ENCODE data around the gene PRR36. TPM values are rescaled to one million over a fixed set of nuclear protein-coding genes. Genes with fewer than 3 reads are reported as not detected.

PRR36 gene
- total RNA-seq, 8 experiments from 2014 or later: 0.27 to 6.4 (median 1.3) TPM

DNA sequence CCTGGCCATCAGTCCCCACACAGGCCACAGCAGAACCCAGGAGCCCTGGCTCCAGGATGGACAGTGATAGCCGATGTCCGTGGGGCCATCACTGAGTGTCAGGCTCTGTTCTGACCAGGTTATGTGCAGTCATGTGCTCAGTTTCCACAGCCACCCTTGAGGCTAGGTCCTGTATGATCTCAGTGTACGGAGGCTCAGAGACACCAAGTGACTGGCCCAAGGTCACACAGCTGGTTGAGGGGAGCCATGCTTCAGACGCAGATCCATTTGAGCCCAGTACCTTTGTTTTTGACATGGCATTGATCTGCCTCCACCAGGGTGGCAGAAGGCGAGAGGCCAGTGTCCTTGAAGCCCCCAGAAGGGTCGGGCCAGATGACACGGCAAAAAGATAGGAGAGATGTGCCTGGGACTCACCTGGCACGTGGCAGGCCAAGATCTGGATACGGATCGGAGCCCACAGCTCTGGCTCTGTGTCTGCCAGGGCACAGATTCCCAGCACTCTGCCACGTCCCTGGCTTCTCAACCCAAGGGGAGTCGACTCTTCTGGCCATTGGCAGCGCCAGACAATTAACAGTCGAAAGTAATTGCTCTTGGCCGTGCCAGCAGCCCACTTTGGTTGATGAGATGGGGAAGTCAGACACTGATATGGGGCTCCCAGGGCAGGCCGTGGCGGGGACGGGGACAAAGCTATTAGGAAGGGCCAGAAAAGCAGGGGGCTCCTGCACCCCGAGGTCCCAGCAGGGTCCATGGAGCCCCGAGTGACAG lies 28.6 kb downstream of the PRR36 start:
- in situ Hi-C loops (cut with MboI; ENCODE audit: low pct_unique_long_range_greater_than_20kb in 2 of 9, low sequenced_read_pairs in 9 of 9, unreplicated experiment in 9 of 9): no loop called here
- H3K4me1 ChIP-seq (replicated peaks in 1 of 2): peaks cover 2 to 5% of the 10 kb centered on the region in 2 donors
- no peak overlapping the region for H3K4me3 ChIP-seq
- H3K27ac ChIP-seq: no peak overlapping the region
- 40 to 90% (median 80%) methylated on average over 1 to 7 of the region's 20 CpGs; no CpG with 5 or more reads in 3 of the 10 experiments for WGBS, 10 experiments
- no peak for ATAC-seq (replicated peaks in 6 of 8)

GRCh38 chr19:7844951-7845350 lies 29.2 kb downstream of the PRR36 start:
- WGBS, 10 experiments: 64 to 82% methylated on average over 2 to 3 of the region's 10 CpGs; no CpG with 5 or more reads in 8 of the 10 experiments
- no peak overlapping the region for H3K4me3 ChIP-seq
- H3K27ac ChIP-seq: no peak overlapping the region
- ATAC-seq (replicated peaks in 6 of 8): no peak
- in situ Hi-C loops (cut with MboI; ENCODE audit: low pct_unique_long_range_greater_than_20kb in 2 of 9, low sequenced_read_pairs in 9 of 9, unreplicated experiment in 9 of 9): no loop called here
- peaks cover 0 to 2% of the 10 kb centered on the region in 2 donors for H3K4me1 ChIP-seq (replicated peaks in 1 of 2)

DNA sequence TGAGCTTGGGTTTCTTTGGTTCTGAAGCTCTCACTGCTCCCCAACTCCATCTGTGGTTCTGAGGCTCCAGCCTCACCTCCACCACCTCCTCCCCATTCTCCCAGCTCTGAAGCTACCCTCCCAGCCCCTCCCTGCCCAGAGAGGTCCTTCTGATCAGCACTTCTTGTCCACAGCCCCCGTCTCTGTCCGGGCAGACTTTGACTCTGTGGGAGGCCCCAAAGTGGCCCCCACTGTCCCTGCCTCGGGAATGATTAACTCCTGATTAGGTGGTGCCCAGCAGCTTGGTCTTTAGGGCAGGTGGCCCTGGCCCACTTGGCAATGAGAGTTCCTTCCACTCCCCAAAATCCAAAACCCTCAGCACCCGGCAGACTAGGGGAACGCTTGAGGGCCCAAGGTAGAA lies 29.8 kb downstream of the PRR36 start:
- in situ Hi-C loops (cut with MboI; ENCODE audit: low pct_unique_long_range_greater_than_20kb in 2 of 9, low sequenced_read_pairs in 9 of 9, unreplicated experiment in 9 of 9): no loop called here
- H3K4me1 ChIP-seq (replicated peaks in 1 of 2): no peaks in the 10 kb centered on the region
- no peak overlapping the region for H3K4me3 ChIP-seq
- no peak for ATAC-seq (replicated peaks in 6 of 8)
- H3K27ac ChIP-seq: no peak overlapping the region
- 47% methylated on average over 3 of the region's 5 CpGs; no CpG with 5 or more reads in 9 of the 10 experiments for WGBS, 10 experiments

DNA sequence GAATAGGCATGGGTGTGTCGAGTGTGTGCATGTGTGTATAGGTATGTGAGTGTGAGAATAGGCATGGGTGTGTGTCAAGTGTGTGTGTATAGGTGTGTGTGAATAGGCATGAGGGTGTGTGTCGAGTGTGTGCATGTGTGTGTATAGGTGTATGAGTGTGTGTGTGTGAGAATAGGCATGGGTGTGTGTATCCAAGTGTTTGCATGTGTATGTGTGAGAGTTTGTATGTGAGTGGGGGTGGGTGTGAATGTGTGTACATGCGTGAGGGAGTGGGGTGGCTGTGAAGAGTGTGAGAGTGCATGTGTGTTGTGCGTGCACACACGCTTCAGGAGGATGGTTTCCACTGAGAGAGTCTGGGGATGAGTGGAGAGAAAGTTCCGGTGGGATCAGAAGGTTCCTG lies 30.7 kb downstream of the PRR36 start:
- ATAC-seq (replicated peaks in 6 of 8): no peak
- in situ Hi-C loops (cut with MboI; ENCODE audit: low pct_unique_long_range_greater_than_20kb in 2 of 9, low sequenced_read_pairs in 9 of 9, unreplicated experiment in 9 of 9): no loop called here
- H3K27ac ChIP-seq: no peak overlapping the region
- WGBS, 10 experiments: 73 to 100% (median 93%) methylated on average over 1 to 5 of the region's 6 CpGs; no CpG with 5 or more reads in 3 of the 10 experiments
- H3K4me1 ChIP-seq (replicated peaks in 1 of 2): no peaks in the 10 kb centered on the region
- H3K4me3 ChIP-seq: no peak overlapping the region

- ATAC-seq (replicated peaks in 6 of 8): no peak
- in situ Hi-C loops (cut with MboI; ENCODE audit: low pct_unique_long_range_greater_than_20kb in 2 of 9, low sequenced_read_pairs in 9 of 9, unreplicated experiment in 9 of 9): no loop called here
- no peak overlapping the region for H3K4me3 ChIP-seq
- no peaks in the 10 kb centered on the region for H3K4me1 ChIP-seq (replicated peaks in 1 of 2)
- 67 to 100% (median 84%) methylated on average over 1 to 9 of the region's 12 CpGs; no CpG with 5 or more reads in 2 of the 10 experiments for WGBS, 10 experiments
- H3K27ac ChIP-seq: no peak overlapping the region
These were observed 31.4 kb downstream of the PRR36 start for GRCh38 chr19:7842661-7843294.

GRCh38 chr19:7841751-7842660 lies 32.2 kb downstream of the PRR36 start:
- in situ Hi-C loops (cut with MboI; ENCODE audit: low pct_unique_long_range_greater_than_20kb in 2 of 9, low sequenced_read_pairs in 9 of 9, unreplicated experiment in 9 of 9): no loop called here
- ATAC-seq (replicated peaks in 6 of 8): peak in 1 of 8 experiments; percentile 14
- WGBS, 10 experiments: 75 to 100% (median 89%) methylated on average over 1 to 7 of the region's 11 CpGs; no CpG with 5 or more reads in 2 of the 10 experiments

GRCh38 chr19:7840629-7841028 lies 33.6 kb downstream of the PRR36 start:
- H3K27ac ChIP-seq: no peak overlapping the region
- in situ Hi-C loops (cut with MboI; ENCODE audit: low pct_unique_long_range_greater_than_20kb in 2 of 9, low sequenced_read_pairs in 9 of 9, unreplicated experiment in 9 of 9): no loop called here
- 27 to 94% (median 82%) methylated on average over 1 to 8 of the region's 8 CpGs; no CpG with 5 or more reads in 2 of the 10 experiments for WGBS, 10 experiments

More at GRCh38 chr19:7841751-7842660, 32.2 kb downstream of the PRR36 start:
- no peak overlapping the region for H3K27ac ChIP-seq
- H3K4me1 ChIP-seq (replicated peaks in 1 of 2): no peaks in the 10 kb centered on the region
- no peak overlapping the region for H3K4me3 ChIP-seq

GRCh38 chr19:7839476-7839875 lies 34.7 kb downstream of the PRR36 start:
- no peak overlapping the region for H3K4me3 ChIP-seq
- no peaks in the 10 kb centered on the region for H3K4me1 ChIP-seq (replicated peaks in 1 of 2)
- H3K27ac ChIP-seq: no peak overlapping the region
- ATAC-seq (replicated peaks in 6 of 8): no peak
- in situ Hi-C loops (cut with MboI; ENCODE audit: low pct_unique_long_range_greater_than_20kb in 2 of 9, low sequenced_read_pairs in 9 of 9, unreplicated experiment in 9 of 9): no loop called here
- 40 to 100% (median 76%) methylated on average over 1 to 5 of the region's 6 CpGs; no CpG with 5 or more reads in 4 of the 10 experiments for WGBS, 10 experiments

More at GRCh38 chr19:7840629-7841028, 33.6 kb downstream of the PRR36 start:
- Histone ChIP-seq H3K4me1 (replicated peaks in 1 of 2) (no peaks in the 10 kb centered on the region), H3K4me3 (no peak overlapping the region)
- ATAC-seq (replicated peaks in 6 of 8): no peak

GRCh38 chr19:7833225-7834099 lies 40.7 kb downstream of the PRR36 start:
- peaks cover 6 to 8% of the 10 kb centered on the region in 2 donors for H3K4me1 ChIP-seq (replicated peaks in 1 of 2)
- in situ Hi-C loops (cut with MboI; ENCODE audit: low pct_unique_long_range_greater_than_20kb in 2 of 9, low sequenced_read_pairs in 9 of 9, unreplicated experiment in 9 of 9): no loop called here
- ATAC-seq (replicated peaks in 6 of 8): peak in 3 of 8 experiments; percentile 12 to 27 (median 16)
- H3K4me3 ChIP-seq: no peak overlapping the region
- 20 to 100% (median 82%) methylated on average over 1 to 11 of the region's 23 CpGs; no CpG with 5 or more reads in 2 of the 10 experiments for WGBS, 10 experiments
- no peak overlapping the region for H3K27ac ChIP-seq

DNA sequence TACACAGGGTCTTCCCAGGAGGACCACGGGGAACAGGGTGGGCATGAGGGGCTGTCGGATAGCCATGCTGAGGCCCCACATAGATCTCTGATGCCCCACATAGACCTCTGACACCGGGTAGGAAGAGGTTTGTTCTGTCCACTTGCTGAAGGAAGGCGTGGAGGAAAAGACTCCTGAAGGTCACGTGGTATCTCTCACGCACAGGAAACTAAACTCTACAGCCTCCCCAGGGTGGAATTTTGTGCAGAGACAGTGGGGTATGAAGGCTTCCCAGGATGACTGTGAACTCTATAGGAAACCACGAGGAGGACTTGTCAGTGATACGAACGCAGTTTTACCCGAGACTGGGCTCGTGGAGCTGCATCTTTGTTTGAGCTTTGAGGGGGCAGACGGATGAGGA lies 41.4 kb downstream of the PRR36 start:
- Histone ChIP-seq H3K4me1 (replicated peaks in 1 of 2) (peaks cover 6 to 8% of the 10 kb centered on the region in 2 donors), H3K4me3 (no peak overlapping the region), H3K27ac (no peak overlapping the region)
- ATAC-seq (replicated peaks in 6 of 8): no peak
- WGBS, 10 experiments: 10 to 100% (median 73%) methylated on average over 1 to 8 of the region's 12 CpGs; no CpG with 5 or more reads in 3 of the 10 experiments
- in situ Hi-C loops (cut with MboI; ENCODE audit: low pct_unique_long_range_greater_than_20kb in 2 of 9, low sequenced_read_pairs in 9 of 9, unreplicated experiment in 9 of 9): no loop called here

GRCh38 chr19:7832009-7832408 lies 42.2 kb downstream of the PRR36 start:
- Histone ChIP-seq H3K4me3 (no peak overlapping the region), H3K27ac (no peak overlapping the region), H3K4me1 (replicated peaks in 1 of 2) (peaks cover 6 to 8% of the 10 kb centered on the region in 2 donors)
- no peak for ATAC-seq (replicated peaks in 6 of 8)
- in situ Hi-C loops (cut with MboI; ENCODE audit: low pct_unique_long_range_greater_than_20kb in 2 of 9, low sequenced_read_pairs in 9 of 9, unreplicated experiment in 9 of 9): no loop called here
- WGBS, 10 experiments: 0 to 82% (median 55%) methylated on average over 2 to 8 of the region's 17 CpGs; no CpG with 5 or more reads in 6 of the 10 experiments

- no peak for ATAC-seq (replicated peaks in 6 of 8)
- in situ Hi-C loops (cut with MboI; ENCODE audit: low pct_unique_long_range_greater_than_20kb in 2 of 9, low sequenced_read_pairs in 9 of 9, unreplicated experiment in 9 of 9): no loop called here
- H3K4me1 ChIP-seq (replicated peaks in 1 of 2): peaks cover 6 to 8% of the 10 kb centered on the region in 2 donors
- 0 to 70% (median 43%) methylated on average over 1 to 4 of the region's 10 CpGs; no CpG with 5 or more reads in 6 of the 10 experiments for WGBS, 10 experiments
- H3K4me3 ChIP-seq: peak overlapping the region in 2 of 5 donors; percentile 8 to 58
- H3K27ac ChIP-seq: no peak overlapping the region
These were observed 42.7 kb downstream of the PRR36 start for GRCh38 chr19:7831452-7831851.

All from motor neuron (in vitro differentiated cells).